ENCODE measurements around the gene TAP1. TPM values are rescaled to one million over a fixed set of nuclear protein-coding genes. Genes with fewer than 3 reads are reported as not detected.

Gene TAP1
- total RNA-seq, 2 experiments from 2014 or later = 91.5 to 93.9 TPM

- ChIA-PET POLR2A (no interaction called here), CTCF (no interaction called here)
- no peak for TF ChIP-seq CTCF (IDR thresholded peaks at IDR 0.05)
- intact Hi-C loops (cut with DNase I, micrococcal nuclease) = loop anchor here in 1 of 2 experiments (5.0 kb wide), 1 partner anchor 194 kb away; no protein-coding TSS in a partner anchor
- Mint-ChIP-seq H3K9me3 (no peaks in the 10 kb centered on the region), H3K27ac (no peak overlapping the region), H3K4me1 (ENCODE audit: low read depth) (peaks cover 4% of the 10 kb centered on the region), H3K36me3 (ENCODE audit: low read depth) (no peaks in the 10 kb centered on the region), H3K4me3 (no peak overlapping the region), H3K27me3 (no peaks in the 10 kb centered on the region)
- H3K27me3 ChIP-seq (ENCODE audit: control insufficient read depth in 1 of 2, insufficient read depth in 2 of 2, low read length in 2 of 2) = no peaks in the 10 kb centered on the region
- H3K4me1 ChIP-seq (ENCODE audit: insufficient read depth, low read length) = peaks cover 1% of the 10 kb centered on the region
- H3K36me3 ChIP-seq (ENCODE audit: insufficient read depth, low read length) = no peaks in the 10 kb centered on the region
- H3K4me3 ChIP-seq (ENCODE audit: low read length) = no peak overlapping the region
- DNase-seq = no peak
- no peak overlapping the region for H3K27ac ChIP-seq (ENCODE audit: low read depth in 1 of 2, low read length in 2 of 2)
- no peaks in the 10 kb centered on the region for H3K9me3 ChIP-seq (ENCODE audit: control insufficient read depth in 1 of 2, insufficient read depth in 1 of 2, low read length in 2 of 2)
- no peak for ATAC-seq (ENCODE audit: poor library complexity)
Observed at GRCh38 chr6:32888576-32888975, 35.1 kb upstream of the TAP1 start.

GRCh38 chr6:32887616-32888015 lies 34.1 kb upstream of the TAP1 start:
- H3K9me3 Mint-ChIP-seq = no peaks in the 10 kb centered on the region
- intact Hi-C loops (cut with DNase I, micrococcal nuclease) = loop anchor here in 1 of 2 experiments (2.0 to 5.0 kb wide), 2 partner anchors 45 to 195 kb away; no protein-coding TSS in a partner anchor
- Histone ChIP-seq H3K9me3 (ENCODE audit: control insufficient read depth in 1 of 2, insufficient read depth in 1 of 2, low read length in 2 of 2) (no peaks in the 10 kb centered on the region), H3K4me1 (ENCODE audit: insufficient read depth, low read length) (no peaks in the 10 kb centered on the region), H3K4me3 (ENCODE audit: low read length) (no peak overlapping the region), H3K36me3 (ENCODE audit: insufficient read depth, low read length) (no peaks in the 10 kb centered on the region), H3K27ac (ENCODE audit: low read depth in 1 of 2, low read length in 2 of 2) (no peak overlapping the region), H3K27me3 (ENCODE audit: control insufficient read depth in 1 of 2, insufficient read depth in 2 of 2, low read length in 2 of 2) (no peaks in the 10 kb centered on the region)
- ChIA-PET CTCF (no interaction called here), POLR2A (no interaction called here)
- H3K4me3 Mint-ChIP-seq = no peak overlapping the region
- ATAC-seq (ENCODE audit: poor library complexity) = no peak
- H3K4me1 Mint-ChIP-seq (ENCODE audit: low read depth) = no peaks in the 10 kb centered on the region
- H3K27ac Mint-ChIP-seq = no peak overlapping the region
- DNase-seq = no peak
- no peaks in the 10 kb centered on the region for H3K36me3 Mint-ChIP-seq (ENCODE audit: low read depth)
- no peak for TF ChIP-seq CTCF (IDR thresholded peaks at IDR 0.05)
- H3K27me3 Mint-ChIP-seq = no peaks in the 10 kb centered on the region

- intact Hi-C loops (cut with DNase I, micrococcal nuclease) = loop anchor here in 1 of 2 experiments (1.0 to 5.0 kb wide), 4 partner anchors 46 to 195 kb away; no protein-coding TSS in a partner anchor
- no peaks in the 10 kb centered on the region for H3K27me3 ChIP-seq (ENCODE audit: control insufficient read depth in 1 of 2, insufficient read depth in 2 of 2, low read length in 2 of 2)
- H3K9me3 ChIP-seq (ENCODE audit: control insufficient read depth in 1 of 2, insufficient read depth in 1 of 2, low read length in 2 of 2) = no peaks in the 10 kb centered on the region
- ATAC-seq (ENCODE audit: poor library complexity) (no peak), DNase-seq (no peak)
- H3K4me3 ChIP-seq (ENCODE audit: low read length) = no peak overlapping the region
- no peak for TF ChIP-seq CTCF (IDR thresholded peaks at IDR 0.05)
- H3K36me3 ChIP-seq (ENCODE audit: insufficient read depth, low read length) = no peaks in the 10 kb centered on the region
- H3K36me3 Mint-ChIP-seq (ENCODE audit: low read depth) = no peaks in the 10 kb centered on the region
- H3K4me3 Mint-ChIP-seq = no peak overlapping the region
- H3K27ac ChIP-seq (ENCODE audit: low read depth in 1 of 2, low read length in 2 of 2) = no peak overlapping the region
- no peaks in the 10 kb centered on the region for H3K4me1 ChIP-seq (ENCODE audit: insufficient read depth, low read length)
- H3K4me1 Mint-ChIP-seq (ENCODE audit: low read depth) = no peaks in the 10 kb centered on the region
- CTCF ChIA-PET = interaction anchor here (0.9 to 2.1 kb wide), 6 partner anchors 8 to 98 kb away, joined by 3 to 16 read pairs (median 8); partner anchors contain the start of gene HLA-DMA
- no peak overlapping the region for H3K27ac Mint-ChIP-seq
- H3K9me3 Mint-ChIP-seq = no peaks in the 10 kb centered on the region
- POLR2A ChIA-PET = interaction anchor here (1.2 to 2.3 kb wide), 5 partner anchors 67 to 97 kb away, joined by 3 to 15 read pairs (median 6); partner anchors contain the start of gene BRD2
- H3K27me3 Mint-ChIP-seq = no peaks in the 10 kb centered on the region
Observed at GRCh38 chr6:32886681-32887383, 33.3 kb upstream of the TAP1 start.

Data from CD4-positive, alpha-beta T cell (primary cell).